Kidney (tissue), 14 donors: ENCODE measurements around the gene PHACTR4. TPM values are rescaled to one million over a fixed set of nuclear protein-coding genes. Genes with fewer than 3 reads are reported as not detected.

Source experiments
- DNase-seq, 5 donors: peaks; one replicate each; pipeline ENCODE4 v3.0.0-alpha.2; 2013 to 2020
- FAIRE-seq: peaks from 2 replicates; lab custom pipeline; 2012; peaks lifted over from hg19 to GRCh38; lab: Jason Lieb, UNC
- H3K27ac ChIP-seq, 2 donors: one replicate each; pipeline ENCODE4 v1.7.0; 2013; ENCODE audit warnings: low read depth in 2 of 2, low read length in 2 of 2, inconsistent platforms in 1 of 2
- H3K27me3 ChIP-seq: one replicate; pipeline ENCODE4 v1.7.1; 2013; ENCODE audit warnings: low read length, inconsistent platforms; ENCODE audit not compliant: control insufficient read depth, insufficient read depth
- H3K36me3 ChIP-seq, 3 donors: one replicate each; pipeline versions ENCODE4 v1.7.0 to v1.7.1; 2013; ENCODE audit warnings: low read length in 3 of 3, control low read depth in 1 of 3, inconsistent platforms in 1 of 3; ENCODE audit not compliant: insufficient read depth in 3 of 3, control insufficient read depth in 2 of 3
- H3K4me1 ChIP-seq, 3 donors: one replicate each; pipeline versions ENCODE4 v1.7.0 to v1.7.1; 2013; ENCODE audit warnings: low read length in 3 of 3, inconsistent platforms in 1 of 3, low read depth in 1 of 3; ENCODE audit not compliant: control insufficient read depth in 2 of 3, insufficient read depth in 2 of 3
- H3K4me3 ChIP-seq, 3 donors: one replicate each; pipeline versions ENCODE4 v1.7.0 to v1.8.1; 2013; ENCODE audit warnings: low read length in 3 of 3, control low read depth in 1 of 3, inconsistent platforms in 1 of 3
- H3K9ac ChIP-seq, 3 donors: one replicate each; pipeline versions ENCODE4 v1.7.0 to v1.7.1; 2013; ENCODE audit warnings: low read length in 3 of 3, control low read depth in 1 of 3, inconsistent platforms in 1 of 3
- H3K9me3 ChIP-seq, 3 donors: one replicate each; pipeline versions ENCODE4 v1.7.0 to v1.7.1; 2013; ENCODE audit warnings: low read length in 3 of 3, control low read depth in 1 of 3, inconsistent platforms in 1 of 3; ENCODE audit not compliant: control insufficient read depth in 2 of 3, insufficient read depth in 1 of 3
- CTCF ChIP-seq: IDR thresholded peaks from 3 replicates; pipeline ENCODE4 v1.5.1; 2012; ENCODE audit warnings: mild to moderate bottlenecking, moderate library complexity, borderline replicate concordance; ENCODE audit not compliant: insufficient read depth; ENCODE audit errors: extremely low read depth
- intact Hi-C: fragments of 100-400 bp; cut with DNase I; formaldehyde crosslinking; loops from one replicate; pipeline ENCODE4 v1.11.1; 2022
- polyA plus RNA-seq: library from polyadenylated mRNA; stranded (reverse); fragments of 350-450 nt; fragmentation: Illumina TruSeq; extraction: RNeasy Lipid Tissue Mini Kit (QIAGEN cat#74804); gene quantifications from one replicate; pipeline ENCODE4 v1.2.3, GENCODE V29; 2014; ENCODE audit warnings: low read depth, low replicate concordance; ENCODE audit not compliant: insufficient read depth
- total RNA-seq: library from RNA; stranded (reverse); fragmentation: NEBNext Ultra II Directional; extraction: Animal tissue kit (Norgen Biotek cat#: 25700); gene quantifications from one replicate; pipeline ENCODE4 v1.2.1, GENCODE V29; 2021
- donor health status: control.
- donor health status: control.
- donor health status: control.
- donor health status: control.
- donor health status: control.
- donor health status: DM: yes; HTN: yes; CAD: no.
- donor health status: Normal renal cell carcinoma (clear cell type).

The PHACTR4 gene
- total and polyA plus RNA-seq, 2 donors from 2014 or later = 23.2 to 51.5 TPM

GRCh38 chr1:28329395-28330153, 40.0 kb upstream of the PHACTR4 start:
- Histone ChIP-seq H3K4me1 (peaks cover 0 to 9% (median 6%) of the 10 kb centered on the region in 3 donors), H3K9ac (peak overlapping the region in 2 of 3 donors; percentile 78 to 92), H3K27ac (peak overlapping the region in 1 of 2 donors; percentile 13), H3K9me3 (no peaks in the 10 kb centered on the region), H3K4me3 (peak overlapping the region; percentile 85 to 95 (median 93)), H3K36me3 (peaks cover 0 to 19% (median 7%) of the 10 kb centered on the region in 3 donors), H3K27me3 (no peaks in the 10 kb centered on the region)
- peak; percentile 19 to 73 (median 42) for DNase-seq
- FAIRE-seq = no peak
- intact Hi-C loops = no loop called here
- TF ChIP-seq CTCF = no peak

- no peaks in the 10 kb centered on the region for H3K9me3 ChIP-seq
- no peaks in the 10 kb centered on the region for H3K4me1 ChIP-seq
- peaks cover 0 to 8% (median 5%) of the 10 kb centered on the region in 3 donors for H3K36me3 ChIP-seq
- no peak overlapping the region for H3K27ac ChIP-seq
- no peaks in the 10 kb centered on the region for H3K27me3 ChIP-seq
- no peak overlapping the region for H3K9ac ChIP-seq
- no peak for TF ChIP-seq CTCF
- no peak overlapping the region for H3K4me3 ChIP-seq
- FAIRE-seq = no peak
- intact Hi-C loops = no loop called here
- DNase-seq = no peak
These were observed 30.6 kb upstream of the PHACTR4 start for GRCh38 chr1:28338897-28339296.

GRCh38 chr1:28339551-28339950, 30.0 kb upstream of the PHACTR4 start:
- intact Hi-C loops = no loop called here
- FAIRE-seq (no peak), DNase-seq (peak in 1 of 5 donors; percentile 37)

More at GRCh38 chr1:28339551-28339950, 30.0 kb upstream of the PHACTR4 start:
- Histone ChIP-seq H3K9ac (no peak overlapping the region), H3K4me1 (no peaks in the 10 kb centered on the region), H3K4me3 (no peak overlapping the region), H3K27ac (no peak overlapping the region), H3K36me3 (peaks cover 0 to 8% (median 3%) of the 10 kb centered on the region in 3 donors), H3K9me3 (no peaks in the 10 kb centered on the region), H3K27me3 (no peaks in the 10 kb centered on the region)
- no peak for TF ChIP-seq CTCF
